Activated CD4-positive, CD25-positive, alpha-beta regulatory T cell treated with anti-CD3 and anti-CD28 coated beads, Interleukin-2, amount 50 U/mL, for 16 hours (primary cell): ENCODE measurements around the gene FAHD2B.
"Not testable (repeated sequence)": the region's sequence is repeated elsewhere in the genome, so short reads cannot be mapped to it uniquely, and the experiment has no call there.

Experiments used
- DNase-seq: peaks from one replicate; pipeline ENCODE4 v3.0.0-alpha.2; 2020; ENCODE audit warnings: low read depth, low spot score

FAHD2B gene

GRCh38 chr2:97068074-97068473 is 26.6 kb downstream of the FAHD2B start:
- no peak for DNase-seq

- no peak for DNase-seq
Measured at GRCh38 chr2:97067279-97068004, 27.2 kb downstream of the FAHD2B start.

GRCh38 chr2:97066030-97066429 is 28.7 kb downstream of the FAHD2B start:
- DNase-seq = not testable (repeated sequence)

- DNase-seq = not testable (repeated sequence)
Measured at GRCh38 chr2:97062020-97062419, 32.7 kb downstream of the FAHD2B start.

GRCh38 chr2:97059782-97060181 is 34.9 kb downstream of the FAHD2B start:
- DNase-seq = not testable (repeated sequence)

GRCh38 chr2:97056150-97056549 is 38.5 kb downstream of the FAHD2B start:
- DNase-seq = not testable (repeated sequence)

- DNase-seq = not testable (repeated sequence)
Measured at GRCh38 chr2:97050032-97050431, 44.6 kb downstream of the FAHD2B start.

GRCh38 chr2:97048448-97048847 is 46.2 kb downstream of the FAHD2B start:
- DNase-seq = not testable (repeated sequence)

GRCh38 chr2:97046676-97047075 is 48.0 kb downstream of the FAHD2B start:
- DNase-seq = not testable (repeated sequence)

GRCh38 chr2:97045895-97046499 is 48.7 kb downstream of the FAHD2B start:
- not testable (repeated sequence) for DNase-seq
